ENCODE data around the gene C2CD3. TPM values are rescaled to one million over a fixed set of nuclear protein-coding genes. Genes with fewer than 3 reads are reported as not detected.

Gene C2CD3
- total and polyA plus RNA-seq, 9 of the 15 experiments (the other 6 are each of a cell fraction or from before 2014, with no cell fraction given) = 4.4 to 20.2 (median 15.4) TPM

DNA sequence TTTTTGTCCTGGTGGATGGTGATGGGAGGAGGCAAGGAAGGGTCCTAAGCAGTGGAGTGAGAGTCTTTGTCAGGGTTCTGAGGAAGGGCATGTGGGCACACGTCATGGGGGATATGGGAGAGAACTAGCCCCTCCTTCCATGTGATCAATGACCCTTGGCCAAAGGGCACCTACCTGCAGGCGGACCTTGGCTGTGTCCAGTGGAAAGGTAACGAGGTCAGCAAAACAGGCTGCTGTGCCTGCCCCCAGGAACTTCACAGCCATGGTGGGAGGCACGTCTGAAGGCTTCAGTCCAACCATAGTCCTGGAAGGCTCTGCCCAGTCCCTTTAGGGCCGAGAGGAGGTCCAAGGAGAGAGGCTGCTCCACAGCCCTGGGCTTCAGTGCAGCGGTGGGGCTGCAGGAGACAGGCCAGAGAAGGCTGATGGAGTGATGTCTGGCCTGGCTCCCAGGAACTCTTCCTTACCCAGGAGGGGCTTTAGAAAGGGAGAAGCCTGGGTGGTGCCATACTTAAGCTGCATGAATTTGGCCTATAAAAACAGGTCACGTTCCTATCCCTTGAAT is 164.0 kb downstream of the C2CD3 start:
- CTCF ChIA-PET (ENCODE audit: low intra/inter-chr PET ratio) = no interaction called here
- peaks cover 5% of the 10 kb centered on the region for H3K9me1 ChIP-seq (ENCODE audit: control insufficient read depth, insufficient read depth, low read length)
- POLR2A ChIA-PET = interaction anchor here (0.5 kb wide), 1 partner anchor 8 kb away, joined by 3 read pairs; no protein-coding TSS in a partner anchor
- H3K9me3 ChIP-seq (replicated peaks; ENCODE audit: control insufficient read depth, insufficient read depth, low read depth, low read length) = no peaks in the 10 kb centered on the region
- no peaks in the 10 kb centered on the region for H4K20me1 ChIP-seq (replicated peaks; ENCODE audit: control insufficient read depth, insufficient read depth, low read length)
- no peak for DNase-seq (ENCODE audit: extremely low read depth in 1 of 4, low spot score in 3 of 4)
- H3K9ac ChIP-seq (ENCODE audit: insufficient read depth in 1 of 2, low read depth in 2 of 2, low read length in 2 of 2) = peak overlapping the region in 1 of 2 experiments; percentile 13; a peak in 1 of 4 replicates
- H3K27me3 ChIP-seq (ENCODE audit: control insufficient read depth in 2 of 2, insufficient read depth in 2 of 2, low read length in 2 of 2) = no peaks in the 10 kb centered on the region
- no peak for FAIRE-seq
- no peak overlapping the region for H3K4me3 ChIP-seq
- H3K36me3 ChIP-seq (ENCODE audit: control insufficient read depth, insufficient read depth, low read length) = no peaks in the 10 kb centered on the region
- BruUV-seq (replicated peaks) = no TSS peak
- intact Hi-C loops (cut with micrococcal nuclease) = no loop called here
- ATAC-seq = no peak
- 71% methylated on average over 7 of the region's 7 CpGs for WGBS (ENCODE audit: insufficient coverage, low coverage, missing lambda C conversion rate)
- no peak overlapping the region for H3K4me2 ChIP-seq (ENCODE audit: insufficient read depth, low read length)
- in situ Hi-C loops (cut with MboI) = no loop called here
- no peak overlapping the region for H2AFZ ChIP-seq (ENCODE audit: low read depth, low read length)
- no peak overlapping the region for H3K27ac ChIP-seq (ENCODE audit: extremely low read depth, low read depth, low read length)
- H3K79me2 ChIP-seq (ENCODE audit: control insufficient read depth, insufficient read depth, low read length) = no peaks in the 10 kb centered on the region
- H3K4me1 ChIP-seq (replicated peaks in 1 of 2; ENCODE audit: control insufficient read depth in 2 of 2, insufficient read depth in 2 of 2, low read length in 2 of 2) = peaks cover 47 to 57% of the 10 kb centered on the region in 2 experiments
- TF ChIP-seq BRF2 (IDR thresholded peaks at IDR 0.05; ENCODE audit: borderline replicate concordance, insufficient read depth, insufficient read length) (no peak), SMAD2 (IDR thresholded peaks at IDR 0.05; ENCODE audit: low read depth, low read length) (no peak), ZNF407 (IDR thresholded peaks at IDR 0.05; ENCODE audit: low read depth) (no peak), PRMT5 (CRISPR knock-in tag; IDR thresholded peaks at IDR 0.05) (no peak), ZNF79 (CRISPR knock-in tag; IDR thresholded peaks at IDR 0.05; ENCODE audit: low read depth) (no peak), PCBP1 (IDR thresholded peaks at IDR 0.05; ENCODE audit: low read depth, low read length, poor library complexity, severe bottlenecking) (no peak), SETDB1 (IDR thresholded peaks at IDR 0.05; ENCODE audit: low read length) (no peak), AFF1 (IDR thresholded peaks at IDR 0.05; ENCODE audit: low read depth in 1 of 2, partially characterized antibody in 2 of 2) (no peak)
